Activated T-cell treated with anti-CD3 and anti-CD28 coated beads, Interleukin-2, amount 50 U/mL, for 72 hours (primary cell): Measurements from ENCODE around the gene RASA2. TPM values are rescaled to one million over a fixed set of nuclear protein-coding genes. Genes with fewer than 3 reads are reported as not detected.

Experiments
- ATAC-seq, 2 donors: fragments of 150-1000 bp; cut with Tn5 transposase; replicated peaks in 1 of 2; 2 replicates each; pipeline ENCODE4 v1.10.0; 2021; ENCODE audit warnings: moderate library complexity in 2 of 2, mild to moderate bottlenecking in 1 of 2
- DNase-seq, 2 donors: peaks; one replicate each; pipeline ENCODE4 v3.0.0; 2021 to 2022; ENCODE audit warnings: mixed read lengths in 1 of 2
- H3K27ac Mint-ChIP-seq: one replicate; pipeline ENCODE4 v1.8.0; 2022; ENCODE audit warnings: mild to moderate bottlenecking, moderate library complexity, mixed read lengths
- H3K27me3 Mint-ChIP-seq: one replicate; pipeline ENCODE4 v1.8.0; 2022; ENCODE audit warnings: low read depth, mixed read lengths
- H3K36me3 Mint-ChIP-seq, 2 donors: one replicate each; pipeline ENCODE4 v1.8.0; 2022; ENCODE audit warnings: mixed read lengths in 2 of 2, mild to moderate bottlenecking in 1 of 2; ENCODE audit not compliant: insufficient read depth in 2 of 2
- H3K4me1 Mint-ChIP-seq: one replicate; pipeline ENCODE4 v1.8.0; 2022; ENCODE audit warnings: low read depth, mixed read lengths
- H3K4me3 Mint-ChIP-seq, 2 donors: one replicate each; pipeline ENCODE4 v1.8.0; 2022; ENCODE audit warnings: mild to moderate bottlenecking in 2 of 2, mixed read lengths in 2 of 2, moderate library complexity in 2 of 2
- H3K9me3 Mint-ChIP-seq, 2 donors: one replicate each; pipeline ENCODE4 v1.8.0; 2022; ENCODE audit warnings: mixed read lengths in 2 of 2
- total RNA-seq, 2 donors: library from RNA; stranded (reverse); gene quantifications; one replicate each; pipeline ENCODE4 v1.2.3, GENCODE V29; 2022

RASA2 gene
- total RNA-seq, 2 donors from 2014 or later, result 34.4 to 37.3 TPM

GRCh38 chr3:141449424-141449823 is 37.4 kb upstream of the RASA2 start:
- Mint-ChIP-seq H3K36me3 (peaks cover 0 to 3% of the 10 kb centered on the region in 2 donors), H3K4me1 (peaks cover 20% of the 10 kb centered on the region), H3K27me3 (no peaks in the 10 kb centered on the region), H3K27ac (no peak overlapping the region), H3K4me3 (peak overlapping the region in 1 of 2 donors; percentile 9), H3K9me3 (no peaks in the 10 kb centered on the region)
- DNase-seq (no peak), ATAC-seq (no peak)

- H3K9me3 Mint-ChIP-seq, result no peaks in the 10 kb centered on the region
- ATAC-seq, result no peak
- no peak overlapping the region for H3K4me3 Mint-ChIP-seq
- H3K4me1 Mint-ChIP-seq, result peaks cover 28% of the 10 kb centered on the region
- no peaks in the 10 kb centered on the region for H3K27me3 Mint-ChIP-seq
- H3K36me3 Mint-ChIP-seq, result peaks cover 0 to 1% of the 10 kb centered on the region in 2 donors
- DNase-seq, result no peak
- peak overlapping the region; percentile 31 for H3K27ac Mint-ChIP-seq
Observed at GRCh38 chr3:141450727-141451375, 36.0 kb upstream of the RASA2 start.

GRCh38 chr3:141452045-141452444 is 34.8 kb upstream of the RASA2 start:
- H3K27ac Mint-ChIP-seq, result no peak overlapping the region
- ATAC-seq (peak; percentile 70 to 73), DNase-seq (peak; percentile 30 to 47)
- no peaks in the 10 kb centered on the region for H3K9me3 Mint-ChIP-seq
- no peak overlapping the region for H3K4me3 Mint-ChIP-seq
- peaks cover 28% of the 10 kb centered on the region for H3K4me1 Mint-ChIP-seq
- H3K36me3 Mint-ChIP-seq, result peaks cover 0 to 1% of the 10 kb centered on the region in 2 donors
- H3K27me3 Mint-ChIP-seq, result no peaks in the 10 kb centered on the region

- peaks cover 28% of the 10 kb centered on the region for H3K4me1 Mint-ChIP-seq
- H3K27me3 Mint-ChIP-seq, result no peaks in the 10 kb centered on the region
- no peak overlapping the region for H3K27ac Mint-ChIP-seq
- no peak for DNase-seq
- no peaks in the 10 kb centered on the region for H3K36me3 Mint-ChIP-seq
- no peak overlapping the region for H3K4me3 Mint-ChIP-seq
- no peak for ATAC-seq
- H3K9me3 Mint-ChIP-seq, result no peaks in the 10 kb centered on the region
Observed at GRCh38 chr3:141452773-141453172, 34.1 kb upstream of the RASA2 start.

- no peaks in the 10 kb centered on the region for H3K27me3 Mint-ChIP-seq
- H3K9me3 Mint-ChIP-seq, result no peaks in the 10 kb centered on the region
- H3K36me3 Mint-ChIP-seq, result no peaks in the 10 kb centered on the region
- ATAC-seq (no peak), DNase-seq (no peak)
- H3K4me3 Mint-ChIP-seq, result no peak overlapping the region
- H3K4me1 Mint-ChIP-seq, result peaks cover 28% of the 10 kb centered on the region
- peak overlapping the region; percentile 62 for H3K27ac Mint-ChIP-seq
Observed at GRCh38 chr3:141454054-141454453, 32.8 kb upstream of the RASA2 start.

- H3K27me3 Mint-ChIP-seq, result no peaks in the 10 kb centered on the region
- ATAC-seq (peak; percentile 87 to 92), DNase-seq (peak; percentile 50 to 54)
- no peaks in the 10 kb centered on the region for H3K36me3 Mint-ChIP-seq
- peak overlapping the region in 1 of 2 donors; percentile 37 for H3K4me3 Mint-ChIP-seq
- H3K9me3 Mint-ChIP-seq, result no peaks in the 10 kb centered on the region
- H3K27ac Mint-ChIP-seq, result no peak overlapping the region
- peaks cover 24% of the 10 kb centered on the region for H3K4me1 Mint-ChIP-seq
Observed at GRCh38 chr3:141454906-141455602, 31.8 kb upstream of the RASA2 start.

- DNase-seq, result no peak
- no peak overlapping the region for H3K27ac Mint-ChIP-seq
Observed at GRCh38 chr3:141455603-141456300, 31.1 kb upstream of the RASA2 start.

GRCh38 chr3:141456301-141456625 is 30.6 kb upstream of the RASA2 start:
- no peak overlapping the region for H3K4me3 Mint-ChIP-seq
- no peak for DNase-seq
- no peaks in the 10 kb centered on the region for H3K9me3 Mint-ChIP-seq
- no peak for ATAC-seq
- no peaks in the 10 kb centered on the region for H3K36me3 Mint-ChIP-seq
- H3K4me1 Mint-ChIP-seq, result peaks cover 22% of the 10 kb centered on the region
- no peaks in the 10 kb centered on the region for H3K27me3 Mint-ChIP-seq
- H3K27ac Mint-ChIP-seq, result no peak overlapping the region

More at GRCh38 chr3:141455603-141456300, 31.1 kb upstream of the RASA2 start:
- peaks cover 25% of the 10 kb centered on the region for H3K4me1 Mint-ChIP-seq
- no peaks in the 10 kb centered on the region for H3K9me3 Mint-ChIP-seq
- no peaks in the 10 kb centered on the region for H3K27me3 Mint-ChIP-seq
- H3K36me3 Mint-ChIP-seq, result no peaks in the 10 kb centered on the region
- no peak for ATAC-seq
- H3K4me3 Mint-ChIP-seq, result no peak overlapping the region

GRCh38 chr3:141457624-141458236 is 29.1 kb upstream of the RASA2 start:
- no peak overlapping the region for H3K27ac Mint-ChIP-seq
- no peak for ATAC-seq
- no peaks in the 10 kb centered on the region for H3K9me3 Mint-ChIP-seq
- H3K4me1 Mint-ChIP-seq, result peaks cover 22% of the 10 kb centered on the region
- H3K36me3 Mint-ChIP-seq, result peaks cover 0 to under 1% of the 10 kb centered on the region in 2 donors
- no peaks in the 10 kb centered on the region for H3K27me3 Mint-ChIP-seq
- DNase-seq, result no peak
- H3K4me3 Mint-ChIP-seq, result no peak overlapping the region

GRCh38 chr3:141459008-141459407 is 27.8 kb upstream of the RASA2 start:
- Mint-ChIP-seq H3K4me1 (peaks cover 22% of the 10 kb centered on the region), H3K4me3 (no peak overlapping the region), H3K9me3 (peaks cover 0 to 2% of the 10 kb centered on the region in 2 donors), H3K36me3 (peaks cover 3 to 6% of the 10 kb centered on the region in 2 donors), H3K27ac (no peak overlapping the region), H3K27me3 (no peaks in the 10 kb centered on the region)
- DNase-seq (no peak), ATAC-seq (no peak)

GRCh38 chr3:141460097-141460704 is 26.6 kb upstream of the RASA2 start:
- H3K4me1 Mint-ChIP-seq, result peaks cover 10% of the 10 kb centered on the region
- DNase-seq (peak; percentile 89 to 90), ATAC-seq (peak; percentile 99 to 100)
- peaks cover 10 to 15% of the 10 kb centered on the region in 2 donors for H3K36me3 Mint-ChIP-seq
- no peak overlapping the region for H3K27ac Mint-ChIP-seq
- H3K9me3 Mint-ChIP-seq, result peaks cover 1 to 4% of the 10 kb centered on the region in 2 donors
- H3K4me3 Mint-ChIP-seq, result no peak overlapping the region
- no peaks in the 10 kb centered on the region for H3K27me3 Mint-ChIP-seq

GRCh38 chr3:141462176-141462859 is 24.5 kb upstream of the RASA2 start:
- H3K27ac Mint-ChIP-seq, result no peak overlapping the region
- H3K4me1 Mint-ChIP-seq, result peaks cover 9% of the 10 kb centered on the region
- peaks cover 1 to 4% of the 10 kb centered on the region in 2 donors for H3K9me3 Mint-ChIP-seq
- H3K27me3 Mint-ChIP-seq, result no peaks in the 10 kb centered on the region
- DNase-seq (no peak), ATAC-seq (no peak)
- H3K4me3 Mint-ChIP-seq, result no peak overlapping the region
- H3K36me3 Mint-ChIP-seq, result peaks cover 11 to 15% of the 10 kb centered on the region in 2 donors
